Psoas muscle (tissue), 8 donors: ENCODE data around the gene SGMS1. TPM values are rescaled to one million over a fixed set of nuclear protein-coding genes. Genes with fewer than 3 reads are reported as not detected.
"Not testable (repeated sequence)": the region's sequence is repeated elsewhere in the genome, so short reads cannot be mapped to it uniquely, and the experiment has no call there.

Source experiments
- ATAC-seq, 4 donors: fragments of 200-7000 bp; cut with Tn5 transposase; one replicate each; pipeline ENCODE4 v1.9.1; 2020; ENCODE audit warnings: moderate library complexity in 3 of 4, mild to moderate bottlenecking in 2 of 4
- DNase-seq, 2 donors: peaks; one replicate each; pipeline ENCODE4 v3.0.0-alpha.2; 2020
- H3K27ac ChIP-seq: fragments of 200-600 bp; one replicate; pipeline ENCODE4 v1.8.0; 2022
- H3K27me3 ChIP-seq, 3 donors: fragments of 200-600 bp in 1 of 3; one replicate each; pipeline versions ENCODE4 v1.6.1 to v1.8.0; 2013 to 2022; ENCODE audit warnings: low read length in 2 of 3, mild to moderate bottlenecking in 2 of 3, moderate library complexity in 1 of 3; ENCODE audit not compliant: insufficient read depth in 3 of 3
- H3K36me3 ChIP-seq, 2 donors: fragments of 200-600 bp in 1 of 2; one replicate each; pipeline versions ENCODE4 v1.6.1 to v1.8.0; 2013 to 2022; ENCODE audit warnings: low read depth in 1 of 2, mild to moderate bottlenecking in 1 of 2, moderate library complexity in 1 of 2; ENCODE audit not compliant: insufficient read depth in 1 of 2
- H3K4me1 ChIP-seq: fragments of 200-600 bp; one replicate; pipeline ENCODE4 v1.8.0; 2022
- H3K4me3 ChIP-seq: fragments of 200-600 bp; one replicate; pipeline ENCODE4 v1.8.0; 2022; ENCODE audit warnings: mild to moderate bottlenecking
- H3K9me3 ChIP-seq: fragments of 200-600 bp; one replicate; pipeline ENCODE4 v1.8.0; 2022
- WGBS, 3 donors: extraction: QIAGEN DNeasy Blood & Tissue Kit; methylation state at CpG; one replicate each; pipeline versions ENCODE4 v1.1.6 to v1.1.7; 2013; 5-methylcytosine and 5-hydroxymethylcytosine counted together
- intact Hi-C, 2 donors: fragments of 100-400 bp; cut with DNase I; formaldehyde crosslinking; loops; one replicate each; pipeline versions ENCODE4 v1.11.0 to v1.14.2; 2022
- polyA plus RNA-seq, 3 donors: library from polyadenylated mRNA; stranded (reverse); fragments of 200-250 nt; gene quantifications; one replicate each; pipeline ENCODE4 v1.2.3, GENCODE V29; 2013
- total RNA-seq, 4 donors: library from RNA; stranded (reverse); fragmentation: NEBNext Ultra II Directional in 2 of 4; extraction: Animal tissue kit (Norgen Biotek cat#: 25700) in 2 of 4; gene quantifications; one replicate each; pipeline versions ENCODE4 v1.2.1 to v1.2.4, GENCODE V29; 2021 to 2023
- TF ChIP-seq, protein P1 (sequence below): fragments of 200-600 bp; IDR thresholded peaks from one replicate; pipeline ENCODE4 v1.8.0; 2022; ENCODE audit warnings: antibody characterized with exemption
- donor health status: healthy with polysubstance abuse.
- donor health status: DM: no; HTN: no; CAD: no; lungs with moderate emphysema.
- donor health status: Bipolar disorder and iron deficiency.
- donor health status: healthy.
- donor health status: DM: yes; HTN: yes; CAD: no.
- donor health status: DM: no; HTN: no; CAD: no.
- donor health status: DM: no; HTN: no; CAD: no.
- donor health status: DM: yes; HTN: yes; CAD: no.

SGMS1 gene
- total and polyA plus RNA-seq, 7 donors, result 6.2 to 16.7 (median 11.3) TPM

DNA sequence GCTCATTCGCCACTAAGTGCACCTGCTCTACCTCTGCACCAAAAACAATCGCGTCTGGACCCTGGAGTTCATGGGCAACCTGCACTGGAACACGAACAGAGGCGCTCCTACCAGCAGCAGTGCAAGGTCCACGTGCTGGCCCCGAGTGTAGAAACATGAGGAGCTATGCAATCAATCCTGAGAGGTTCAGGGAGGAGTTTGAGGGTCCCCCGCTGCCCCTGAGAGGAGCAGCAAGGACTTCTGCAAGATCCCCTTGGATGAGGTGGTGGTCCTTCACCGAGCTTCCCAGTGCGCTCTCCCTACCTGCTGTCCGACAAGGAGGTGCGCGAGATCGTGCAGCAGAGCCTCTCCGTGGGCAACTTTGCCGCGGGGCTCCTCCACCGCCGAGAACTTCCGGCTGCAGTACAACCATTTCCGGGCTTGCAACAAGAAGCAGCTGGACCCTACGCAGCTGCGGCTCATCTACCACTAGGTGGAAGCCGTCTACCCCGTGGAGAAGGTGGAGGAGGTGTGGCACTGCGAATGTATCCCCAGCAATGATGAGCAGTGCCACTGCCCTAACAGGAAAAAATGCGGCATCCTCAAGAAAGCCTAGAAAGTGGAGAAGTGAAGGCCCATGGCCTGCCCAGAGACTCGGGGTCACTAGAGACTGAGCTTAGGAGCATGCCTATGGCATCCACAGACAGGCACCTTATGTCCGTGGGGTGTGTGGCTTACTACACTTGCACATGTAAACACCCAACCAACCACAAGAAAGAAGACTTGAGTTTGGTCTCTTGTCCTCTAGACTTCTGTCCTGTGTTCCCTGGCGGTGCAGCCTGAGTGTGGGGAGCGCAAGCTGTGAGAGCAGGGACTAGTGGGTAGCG, 36.3 kb upstream of the SGMS1 start:
- H3K27ac ChIP-seq, H3K4me1 ChIP-seq, H3K27me3 ChIP-seq, intact Hi-C loops, H3K36me3 ChIP-seq, H3K9me3 ChIP-seq: not testable (repeated sequence)
- WGBS, 3 donors, result 57 to 64% (median 63%) methylated on average over 32 of the region's 32 CpGs
- peak in 3 of 4 donors; percentile 39 to 80 (median 76) for ATAC-seq
- H3K4me3 ChIP-seq, result peak overlapping the region; percentile 64
- TF ChIP-seq, protein P1, sequence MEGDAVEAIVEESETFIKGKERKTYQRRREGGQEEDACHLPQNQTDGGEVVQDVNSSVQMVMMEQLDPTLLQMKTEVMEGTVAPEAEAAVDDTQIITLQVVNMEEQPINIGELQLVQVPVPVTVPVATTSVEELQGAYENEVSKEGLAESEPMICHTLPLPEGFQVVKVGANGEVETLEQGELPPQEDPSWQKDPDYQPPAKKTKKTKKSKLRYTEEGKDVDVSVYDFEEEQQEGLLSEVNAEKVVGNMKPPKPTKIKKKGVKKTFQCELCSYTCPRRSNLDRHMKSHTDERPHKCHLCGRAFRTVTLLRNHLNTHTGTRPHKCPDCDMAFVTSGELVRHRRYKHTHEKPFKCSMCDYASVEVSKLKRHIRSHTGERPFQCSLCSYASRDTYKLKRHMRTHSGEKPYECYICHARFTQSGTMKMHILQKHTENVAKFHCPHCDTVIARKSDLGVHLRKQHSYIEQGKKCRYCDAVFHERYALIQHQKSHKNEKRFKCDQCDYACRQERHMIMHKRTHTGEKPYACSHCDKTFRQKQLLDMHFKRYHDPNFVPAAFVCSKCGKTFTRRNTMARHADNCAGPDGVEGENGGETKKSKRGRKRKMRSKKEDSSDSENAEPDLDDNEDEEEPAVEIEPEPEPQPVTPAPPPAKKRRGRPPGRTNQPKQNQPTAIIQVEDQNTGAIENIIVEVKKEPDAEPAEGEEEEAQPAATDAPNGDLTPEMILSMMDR, result peak; percentile 19
- peak in 1 of 2 donors; percentile 42 for DNase-seq

DNA sequence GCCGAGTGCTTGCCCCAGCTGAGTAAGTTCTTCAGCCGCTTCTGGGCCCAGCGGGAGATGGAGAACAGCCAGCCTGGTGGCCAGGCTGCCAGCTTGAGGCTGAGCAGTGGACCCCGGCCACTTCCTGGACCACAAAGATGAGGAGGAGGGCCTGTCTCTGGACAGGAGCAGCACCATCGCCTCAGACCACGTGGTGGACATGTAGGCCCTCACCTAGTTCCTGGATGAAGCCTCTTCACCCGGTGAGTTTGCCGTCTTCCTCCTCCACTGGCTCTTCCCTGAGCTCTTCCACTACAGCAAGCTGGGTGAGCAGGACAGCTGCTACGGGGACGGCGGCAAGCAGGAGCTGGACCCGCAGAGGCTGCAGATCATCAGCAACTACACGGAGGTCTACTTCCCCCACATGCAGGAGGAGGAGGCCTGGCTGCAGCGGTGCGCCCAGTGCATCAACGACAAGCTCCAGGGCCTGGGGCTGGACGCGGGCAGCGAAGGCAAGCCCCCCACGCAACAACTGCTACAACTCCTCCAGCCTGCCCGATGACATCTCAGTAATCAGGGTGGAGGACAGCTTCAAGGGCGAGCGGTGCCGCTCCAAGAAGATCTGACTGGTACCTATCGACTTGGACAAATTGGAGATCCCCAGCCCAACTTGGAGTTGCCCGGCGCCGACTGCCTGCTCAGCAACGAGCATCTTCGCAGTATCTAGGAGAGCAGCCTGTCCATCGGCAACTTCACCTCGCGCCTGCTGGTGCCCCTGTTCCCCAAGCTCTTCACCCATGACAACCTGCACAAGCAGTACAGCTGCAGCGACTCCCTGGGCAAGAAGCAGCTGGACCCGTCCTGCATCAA, 35.5 kb upstream of the SGMS1 start:
- peak overlapping the region; percentile 64 for H3K4me3 ChIP-seq
- 90 to 94% (median 92%) methylated on average over 34 to 35 of the region's 35 CpGs for WGBS, 3 donors

DNA sequence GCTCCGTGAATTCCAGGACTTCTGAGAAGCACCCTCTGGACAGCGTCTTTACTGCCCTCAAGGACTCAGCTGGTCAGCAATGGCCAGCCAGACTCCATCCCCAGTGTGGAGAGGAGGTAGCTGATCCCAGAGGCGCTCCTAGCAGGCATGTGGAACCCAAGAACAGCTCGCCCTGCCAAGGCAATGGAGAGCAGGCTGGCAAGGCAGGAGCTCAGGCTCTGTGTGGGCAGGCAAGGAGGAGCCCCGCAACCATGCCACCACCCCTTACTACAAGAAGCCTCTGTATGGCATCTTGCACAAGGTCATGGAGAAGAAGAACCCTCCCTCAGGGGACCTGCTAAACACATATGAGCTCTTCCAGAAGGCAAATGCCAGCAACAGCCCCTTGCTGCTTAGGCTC, 34.4 kb upstream of the SGMS1 start:
- ATAC-seq, result no peak
- TF ChIP-seq, protein P1, result no peak
- H3K27me3 ChIP-seq, result no peaks in the 10 kb centered on the region
- no peak overlapping the region for H3K4me3 ChIP-seq
- no peak overlapping the region for H3K27ac ChIP-seq
- 88 to 95% (median 93%) methylated on average over 5 of the region's 5 CpGs for WGBS, 3 donors
- peaks cover under 1% of the 10 kb centered on the region for H3K4me1 ChIP-seq
- no peak for DNase-seq
- intact Hi-C loops, result no loop called here
- no peaks in the 10 kb centered on the region for H3K36me3 ChIP-seq
- no peaks in the 10 kb centered on the region for H3K9me3 ChIP-seq

More for the DNA sequence above, 35.5 kb upstream of the SGMS1 start:
- DNase-seq, H3K27me3 ChIP-seq, H3K27ac ChIP-seq, intact Hi-C loops, ATAC-seq, H3K9me3 ChIP-seq, H3K36me3 ChIP-seq, H3K4me1 ChIP-seq: not testable (repeated sequence)

DNA sequence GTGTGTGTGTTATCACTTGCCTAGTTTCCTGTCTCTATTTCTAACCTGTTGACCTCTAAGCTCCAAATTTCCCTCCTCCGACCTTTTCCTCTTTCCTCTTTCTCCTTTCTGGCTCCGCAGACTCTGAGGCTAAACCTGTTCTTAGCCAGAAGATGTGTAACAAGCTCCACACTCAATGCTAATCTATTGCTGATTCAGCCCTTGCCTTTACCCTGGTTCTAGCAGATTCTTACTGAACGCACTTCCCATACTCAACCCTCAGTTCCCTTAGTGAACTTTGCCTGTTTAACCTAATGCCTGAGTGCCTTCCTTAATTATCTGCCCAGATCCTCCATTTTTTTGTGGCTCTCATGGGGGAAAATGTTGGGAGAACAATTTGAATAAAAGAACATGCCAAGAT, 30.0 kb upstream of the SGMS1 start:
- DNase-seq (no peak), ATAC-seq (no peak)
- H3K9me3 ChIP-seq, result no peaks in the 10 kb centered on the region
- H3K36me3 ChIP-seq, result no peaks in the 10 kb centered on the region
- intact Hi-C loops, result no loop called here
- no peak overlapping the region for H3K27ac ChIP-seq
- no peak overlapping the region for H3K4me3 ChIP-seq
- H3K4me1 ChIP-seq, result peaks cover 5% of the 10 kb centered on the region
- no peaks in the 10 kb centered on the region for H3K27me3 ChIP-seq
- 50 to 57% (median 53%) methylated on average over 3 of the region's 3 CpGs for WGBS, 3 donors
- TF ChIP-seq, protein P1, result no peak

DNA sequence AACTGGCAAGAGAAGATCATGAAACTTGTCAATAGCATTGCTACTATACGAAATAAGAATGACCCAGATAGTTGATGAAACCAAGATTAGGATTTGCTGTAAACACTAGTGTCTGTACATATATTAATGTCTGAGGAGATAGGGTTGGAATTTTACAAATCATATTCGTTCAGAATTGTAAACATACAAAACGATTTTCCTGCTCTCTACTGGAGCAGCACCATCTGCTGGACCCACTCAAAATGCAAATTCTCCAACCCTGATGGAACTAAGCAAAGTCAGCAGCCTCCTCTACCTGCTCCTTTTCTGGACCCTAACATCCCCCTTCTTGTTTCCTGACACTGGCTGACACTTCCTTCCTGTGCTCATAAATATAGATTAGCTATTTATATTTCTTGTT, 29.4 kb upstream of the SGMS1 start:
- Histone ChIP-seq H3K4me3 (no peak overlapping the region), H3K27ac (no peak overlapping the region), H3K36me3 (no peaks in the 10 kb centered on the region), H3K4me1 (peaks cover 5% of the 10 kb centered on the region), H3K9me3 (no peaks in the 10 kb centered on the region), H3K27me3 (no peaks in the 10 kb centered on the region)
- WGBS, 3 donors, result 9 to 12% (median 10%) methylated on average over 3 of the region's 3 CpGs
- ATAC-seq (peak in 1 of 4 donors; percentile 63), DNase-seq (no peak)
- intact Hi-C loops, result no loop called here
- TF ChIP-seq, protein P1, result peak; percentile 56
